ENCODE data around the gene SCGB2B2.
"Not testable (repeated sequence)": the region's sequence is repeated elsewhere in the genome, so short reads cannot be mapped to it uniquely, and the experiment has no call there.

Gene SCGB2B2

GRCh38 chr19:34668077-34668689, 8.8 kb downstream of the SCGB2B2 start:
- not testable (repeated sequence) for DNase-seq

- no peak for DNase-seq
Observed at GRCh38 chr19:34667349-34668076, 9.4 kb downstream of the SCGB2B2 start.

GRCh38 chr19:34666958-34667265, 10.0 kb downstream of the SCGB2B2 start:
- DNase-seq, result no peak

GRCh38 chr19:34666200-34666957, 10.6 kb downstream of the SCGB2B2 start:
- DNase-seq, result no peak

- not testable (repeated sequence) for DNase-seq
Observed at GRCh38 chr19:34665275-34665674, 11.7 kb downstream of the SCGB2B2 start.

- no peak for DNase-seq
Observed at GRCh38 chr19:34664870-34665269, 12.1 kb downstream of the SCGB2B2 start.

GRCh38 chr19:34664168-34664567, 12.8 kb downstream of the SCGB2B2 start:
- no peak for DNase-seq

GRCh38 chr19:34662919-34663318, 14.0 kb downstream of the SCGB2B2 start:
- DNase-seq, result no peak

GRCh38 chr19:34661357-34661756, 15.6 kb downstream of the SCGB2B2 start:
- DNase-seq, result no peak

- no peak for DNase-seq
Observed at GRCh38 chr19:34655651-34656050, 21.3 kb downstream of the SCGB2B2 start.

GRCh38 chr19:34654796-34655195, 22.2 kb downstream of the SCGB2B2 start:
- no peak for DNase-seq

- DNase-seq, result no peak
Observed at GRCh38 chr19:34651747-34652146, 25.2 kb downstream of the SCGB2B2 start.

- DNase-seq, result no peak
Observed at GRCh38 chr19:34649886-34650543, 26.9 kb downstream of the SCGB2B2 start.

GRCh38 chr19:34645551-34645950, 31.4 kb downstream of the SCGB2B2 start:
- no peak for DNase-seq

- no peak for DNase-seq
Observed at GRCh38 chr19:34644991-34645461, 31.9 kb downstream of the SCGB2B2 start.

GRCh38 chr19:34642241-34642640, 34.7 kb downstream of the SCGB2B2 start:
- no peak for DNase-seq

GRCh38 chr19:34639491-34640085, 37.4 kb downstream of the SCGB2B2 start:
- peak; percentile 50 for DNase-seq

- no peak for DNase-seq
Observed at GRCh38 chr19:34633802-34634201, 43.2 kb downstream of the SCGB2B2 start.
